ENCODE results near the gene ARHGAP8. TPM values are rescaled to one million over a fixed set of nuclear protein-coding genes. Genes with fewer than 3 reads are reported as not detected.

ARHGAP8 gene
- polyA plus RNA-seq, 3 donors, result 0.03 TPM; not detected in 2

DNA sequence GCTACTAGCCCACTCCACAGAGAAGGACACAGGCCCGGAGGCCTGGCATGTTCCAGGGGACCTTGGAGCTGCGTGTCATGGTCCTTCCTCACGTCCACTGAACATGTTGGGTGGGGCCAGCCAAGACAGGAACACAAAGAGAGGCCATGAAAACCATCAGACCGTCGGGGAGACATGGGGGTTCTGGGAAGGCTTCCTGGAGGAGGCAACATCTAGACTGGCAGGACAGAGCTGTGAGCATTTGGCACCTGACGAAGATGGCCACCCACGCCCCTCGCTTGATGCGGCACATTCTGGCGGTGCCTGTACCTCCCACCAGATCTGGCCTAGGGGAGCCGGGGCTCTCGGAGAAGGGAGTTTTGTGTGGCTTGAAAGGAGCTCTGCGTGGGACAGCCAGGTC, 24.7 kb upstream of the ARHGAP8 start:
- Mint-ChIP-seq H3K27ac (peak overlapping the region in 1 of 7 donors; percentile 54), H3K9me3 (peaks cover 0 to 3% (median 0%) of the 10 kb centered on the region in 7 donors), H3K4me1 (peaks cover 10% of the 10 kb centered on the region), H3K4me3 (no peak overlapping the region), H3K36me3 (no peaks in the 10 kb centered on the region), H3K27me3 (ENCODE audit: low read depth in 3 of 3) (peaks cover 7 to 22% (median 12%) of the 10 kb centered on the region in 3 donors)
- no peaks in the 10 kb centered on the region for H3K9me3 ChIP-seq (replicated peaks in 1 of 2; ENCODE audit: control insufficient read depth in 1 of 2, insufficient read depth in 1 of 2, low read length in 2 of 2)
- no peaks in the 10 kb centered on the region for H3K36me3 ChIP-seq (replicated peaks in 1 of 2; ENCODE audit: control insufficient read depth in 1 of 2, insufficient read depth in 2 of 2, low read length in 2 of 2)
- intact Hi-C loops (cut with micrococcal nuclease), result no loop called here
- WGBS (ENCODE audit: insufficient coverage), result 98% methylated on average over 7 of the region's 13 CpGs
- TF ChIP-seq, protein P1, sequence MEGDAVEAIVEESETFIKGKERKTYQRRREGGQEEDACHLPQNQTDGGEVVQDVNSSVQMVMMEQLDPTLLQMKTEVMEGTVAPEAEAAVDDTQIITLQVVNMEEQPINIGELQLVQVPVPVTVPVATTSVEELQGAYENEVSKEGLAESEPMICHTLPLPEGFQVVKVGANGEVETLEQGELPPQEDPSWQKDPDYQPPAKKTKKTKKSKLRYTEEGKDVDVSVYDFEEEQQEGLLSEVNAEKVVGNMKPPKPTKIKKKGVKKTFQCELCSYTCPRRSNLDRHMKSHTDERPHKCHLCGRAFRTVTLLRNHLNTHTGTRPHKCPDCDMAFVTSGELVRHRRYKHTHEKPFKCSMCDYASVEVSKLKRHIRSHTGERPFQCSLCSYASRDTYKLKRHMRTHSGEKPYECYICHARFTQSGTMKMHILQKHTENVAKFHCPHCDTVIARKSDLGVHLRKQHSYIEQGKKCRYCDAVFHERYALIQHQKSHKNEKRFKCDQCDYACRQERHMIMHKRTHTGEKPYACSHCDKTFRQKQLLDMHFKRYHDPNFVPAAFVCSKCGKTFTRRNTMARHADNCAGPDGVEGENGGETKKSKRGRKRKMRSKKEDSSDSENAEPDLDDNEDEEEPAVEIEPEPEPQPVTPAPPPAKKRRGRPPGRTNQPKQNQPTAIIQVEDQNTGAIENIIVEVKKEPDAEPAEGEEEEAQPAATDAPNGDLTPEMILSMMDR (IDR thresholded peaks at IDR 0.05), result no peak
- H3K27me3 ChIP-seq (ENCODE audit: control insufficient read depth in 2 of 2, insufficient read depth in 2 of 2, low read length in 2 of 2), result peaks cover 0 to 9% of the 10 kb centered on the region in 2 donors
- no peaks in the 10 kb centered on the region for H4K20me1 ChIP-seq (ENCODE audit: insufficient read depth, low read length)
- no peak for DNase-seq
- H3K4me2 ChIP-seq (replicated peaks; ENCODE audit: extremely low read depth, low read length, poor library complexity, severe bottlenecking), result no peak overlapping the region
- H3K79me2 ChIP-seq (ENCODE audit: insufficient read depth, low read length), result no peaks in the 10 kb centered on the region
- H2AFZ ChIP-seq (ENCODE audit: insufficient read depth, low read depth, low read length, poor library complexity, severe bottlenecking), result no peak overlapping the region
- no peak overlapping the region for H3K4me3 ChIP-seq (replicated peaks in 1 of 3; ENCODE audit: low read depth in 2 of 3, low read length in 3 of 3)
- no peak overlapping the region for H3K9ac ChIP-seq (ENCODE audit: insufficient read depth, low read length, poor library complexity, severe bottlenecking)
- peaks cover 14 to 15% of the 10 kb centered on the region in 2 donors for H3K4me1 ChIP-seq (ENCODE audit: control insufficient read depth in 1 of 2, insufficient read depth in 2 of 2, low read length in 2 of 2)
- no peak overlapping the region for H3K27ac ChIP-seq (ENCODE audit: low read depth in 1 of 2, low read length in 2 of 2)

DNA sequence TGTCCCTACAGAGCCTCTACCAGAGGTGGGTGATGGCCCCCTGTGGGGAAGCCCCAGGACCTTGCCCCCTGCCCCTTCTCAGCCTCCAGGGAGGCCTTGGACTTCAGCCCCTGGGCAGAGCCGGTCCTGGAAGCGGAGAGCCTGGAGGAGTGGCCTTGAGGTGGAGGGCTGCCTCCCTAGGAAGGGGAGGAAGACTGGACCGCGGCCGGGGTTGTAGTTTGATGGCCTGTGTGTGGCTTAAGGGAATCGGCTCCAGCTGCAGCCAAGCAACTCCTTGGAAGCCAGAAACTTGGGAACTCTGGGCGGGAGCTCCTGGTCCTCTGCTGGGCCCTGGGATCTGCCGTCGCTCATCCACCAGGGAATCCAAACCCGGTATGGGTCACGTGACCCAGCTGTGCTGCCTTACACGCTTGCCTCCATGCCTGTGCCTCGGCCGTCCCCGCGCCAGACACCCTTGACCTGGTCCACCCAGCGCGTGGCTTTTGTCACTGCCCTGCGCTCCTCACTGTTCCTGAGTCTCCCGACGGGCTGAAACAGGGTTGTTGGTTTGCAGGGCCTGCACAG, 23.5 kb upstream of the ARHGAP8 start:
- peak overlapping the region in 1 of 3 experiments; percentile 32 for H3K4me3 ChIP-seq (replicated peaks in 1 of 3; ENCODE audit: low read depth in 2 of 3, low read length in 3 of 3)
- peak overlapping the region; percentile 58 for H3K4me2 ChIP-seq (replicated peaks; ENCODE audit: extremely low read depth, low read length, poor library complexity, severe bottlenecking)
- Mint-ChIP-seq H3K27ac (no peak overlapping the region), H3K9me3 (peaks cover 0 to 3% (median 0%) of the 10 kb centered on the region in 7 donors), H3K36me3 (no peaks in the 10 kb centered on the region), H3K27me3 (ENCODE audit: low read depth in 3 of 3) (peaks cover 7 to 22% (median 12%) of the 10 kb centered on the region in 3 donors), H3K4me1 (peaks cover 10% of the 10 kb centered on the region), H3K4me3 (peak overlapping the region in 1 of 2 donors; percentile 76)
- 65% methylated on average over 20 of the region's 21 CpGs for WGBS (ENCODE audit: insufficient coverage)
- DNase-seq, result no peak
- peaks cover 14 to 15% of the 10 kb centered on the region in 2 donors for H3K4me1 ChIP-seq (ENCODE audit: control insufficient read depth in 1 of 2, insufficient read depth in 2 of 2, low read length in 2 of 2)
- peaks cover 0 to 9% of the 10 kb centered on the region in 2 donors for H3K27me3 ChIP-seq (ENCODE audit: control insufficient read depth in 2 of 2, insufficient read depth in 2 of 2, low read length in 2 of 2)
- intact Hi-C loops (cut with micrococcal nuclease), result no loop called here
- TF ChIP-seq, protein P1 (IDR thresholded peaks at IDR 0.05), result no peak
- peak overlapping the region; percentile 43 for H3K9ac ChIP-seq (ENCODE audit: insufficient read depth, low read length, poor library complexity, severe bottlenecking)
- H3K27ac ChIP-seq (ENCODE audit: low read depth in 1 of 2, low read length in 2 of 2), result no peak overlapping the region
- H2AFZ ChIP-seq (ENCODE audit: insufficient read depth, low read depth, low read length, poor library complexity, severe bottlenecking), result peak overlapping the region; percentile 35
- no peaks in the 10 kb centered on the region for H3K9me3 ChIP-seq (replicated peaks in 1 of 2; ENCODE audit: control insufficient read depth in 1 of 2, insufficient read depth in 1 of 2, low read length in 2 of 2)
- H3K36me3 ChIP-seq (replicated peaks in 1 of 2; ENCODE audit: control insufficient read depth in 1 of 2, insufficient read depth in 2 of 2, low read length in 2 of 2), result no peaks in the 10 kb centered on the region
- no peaks in the 10 kb centered on the region for H4K20me1 ChIP-seq (ENCODE audit: insufficient read depth, low read length)
- no peaks in the 10 kb centered on the region for H3K79me2 ChIP-seq (ENCODE audit: insufficient read depth, low read length)

All from CD14-positive monocyte (primary cell).